ENCODE data around the gene CMPK1.
A peak's percentile ranks its signal among the peaks of the same experiment; 100 is the strongest.

Gene CMPK1

GRCh38 chr1:47396671-47397196 lies 63.1 kb downstream of the CMPK1 start:
- no peak for DNase-seq (ENCODE audit: low spot score)

- no peak for DNase-seq (ENCODE audit: low spot score)
These were observed 65.7 kb downstream of the CMPK1 start for GRCh38 chr1:47399138-47399845.

- no peak for DNase-seq (ENCODE audit: low spot score)
These were observed 66.2 kb downstream of the CMPK1 start for GRCh38 chr1:47399846-47400155.

GRCh38 chr1:47401761-47402160 lies 68.2 kb downstream of the CMPK1 start:
- no peak for DNase-seq (ENCODE audit: low spot score)

- DNase-seq (ENCODE audit: low spot score) = no peak
These were observed 69.0 kb downstream of the CMPK1 start for GRCh38 chr1:47402591-47402990.

- no peak for DNase-seq (ENCODE audit: low spot score)
These were observed 69.8 kb downstream of the CMPK1 start for GRCh38 chr1:47403321-47403910.

- DNase-seq (ENCODE audit: low spot score) = no peak
These were observed 72.1 kb downstream of the CMPK1 start for GRCh38 chr1:47405697-47406096.

- no peak for DNase-seq (ENCODE audit: low spot score)
These were observed 73.4 kb downstream of the CMPK1 start for GRCh38 chr1:47406966-47407365.

GRCh38 chr1:47407481-47407880 lies 73.9 kb downstream of the CMPK1 start:
- DNase-seq (ENCODE audit: low spot score) = no peak

- DNase-seq (ENCODE audit: low spot score) = peak; percentile 36
These were observed 75.9 kb downstream of the CMPK1 start for GRCh38 chr1:47409311-47410067.

GRCh38 chr1:47410068-47410455 lies 76.5 kb downstream of the CMPK1 start:
- no peak for DNase-seq (ENCODE audit: low spot score)

- DNase-seq (ENCODE audit: low spot score) = no peak
These were observed 77.8 kb downstream of the CMPK1 start for GRCh38 chr1:47411436-47411835.

GRCh38 chr1:47412437-47412836 lies 78.8 kb downstream of the CMPK1 start:
- DNase-seq (ENCODE audit: low spot score) = no peak

GRCh38 chr1:47415728-47416318 lies 82.2 kb downstream of the CMPK1 start, which contains the start of gene FOXE3:
Gene FOXE3 (plus strand): TSS chr1:47416285. CDS start chr1:47416316, 31 bp downstream.
- no peak for DNase-seq (ENCODE audit: low spot score)

- DNase-seq (ENCODE audit: low spot score) = no peak
These were observed 83.0 kb downstream of the CMPK1 start for GRCh38 chr1:47416319-47417169.

GRCh38 chr1:47417170-47418044 lies 83.8 kb downstream of the CMPK1 start:
- no peak for DNase-seq (ENCODE audit: low spot score)

- DNase-seq (ENCODE audit: low spot score) = no peak
These were observed 84.5 kb downstream of the CMPK1 start for GRCh38 chr1:47418122-47418521.

- no peak for DNase-seq (ENCODE audit: low spot score)
These were observed 85.2 kb downstream of the CMPK1 start for GRCh38 chr1:47418681-47419325.

- DNase-seq (ENCODE audit: low spot score) = no peak
These were observed 87.0 kb downstream of the CMPK1 start for GRCh38 chr1:47420547-47420946.

- no peak for DNase-seq (ENCODE audit: low spot score)
These were observed 90.3 kb downstream of the CMPK1 start for GRCh38 chr1:47423872-47424271.

Data from COLO829 (cell line).